Measurements from ENCODE around the gene TMC5.

DNA sequence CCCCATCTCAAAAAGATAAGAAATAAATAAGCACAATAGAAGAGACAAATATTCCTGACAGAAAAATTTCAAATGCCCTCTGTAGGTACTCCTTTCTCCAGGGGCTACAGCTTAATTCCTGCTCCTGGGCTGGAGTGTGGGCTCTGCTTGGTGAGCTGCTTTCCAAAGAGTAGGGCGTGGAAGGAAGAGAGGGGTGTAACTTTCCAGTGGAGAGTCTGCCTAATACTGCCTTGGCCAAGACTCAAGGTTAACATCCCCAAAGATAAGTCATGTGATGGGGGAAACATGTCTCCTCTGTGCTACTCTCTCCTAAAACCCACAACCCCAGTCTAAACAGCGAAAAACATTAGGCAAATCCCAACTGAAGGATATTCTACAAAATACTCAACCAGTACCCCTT, 42.7 kb downstream of the TMC5 start:
- TF ChIP-seq, protein P1, sequence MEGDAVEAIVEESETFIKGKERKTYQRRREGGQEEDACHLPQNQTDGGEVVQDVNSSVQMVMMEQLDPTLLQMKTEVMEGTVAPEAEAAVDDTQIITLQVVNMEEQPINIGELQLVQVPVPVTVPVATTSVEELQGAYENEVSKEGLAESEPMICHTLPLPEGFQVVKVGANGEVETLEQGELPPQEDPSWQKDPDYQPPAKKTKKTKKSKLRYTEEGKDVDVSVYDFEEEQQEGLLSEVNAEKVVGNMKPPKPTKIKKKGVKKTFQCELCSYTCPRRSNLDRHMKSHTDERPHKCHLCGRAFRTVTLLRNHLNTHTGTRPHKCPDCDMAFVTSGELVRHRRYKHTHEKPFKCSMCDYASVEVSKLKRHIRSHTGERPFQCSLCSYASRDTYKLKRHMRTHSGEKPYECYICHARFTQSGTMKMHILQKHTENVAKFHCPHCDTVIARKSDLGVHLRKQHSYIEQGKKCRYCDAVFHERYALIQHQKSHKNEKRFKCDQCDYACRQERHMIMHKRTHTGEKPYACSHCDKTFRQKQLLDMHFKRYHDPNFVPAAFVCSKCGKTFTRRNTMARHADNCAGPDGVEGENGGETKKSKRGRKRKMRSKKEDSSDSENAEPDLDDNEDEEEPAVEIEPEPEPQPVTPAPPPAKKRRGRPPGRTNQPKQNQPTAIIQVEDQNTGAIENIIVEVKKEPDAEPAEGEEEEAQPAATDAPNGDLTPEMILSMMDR (IDR thresholded peaks at IDR 0.05) = no peak
- no peak for TF ChIP-seq EP300 (IDR thresholded peaks at IDR 0.05)

All from tibial nerve (tissue), 4 donors.